Amniotic stem cell (primary cell): Measurements from ENCODE around the gene GRIK1.

Experiments
- DNase-seq: peaks from one replicate; lab custom pipeline; 2025; lab: John Stamatoyannopoulos, UW

Gene GRIK1

GRCh38 chr21:29642551-29643245, 297.1 kb downstream of the GRIK1 start:
- DNase-seq = no peak

GRCh38 chr21:29641635-29642550, 297.9 kb downstream of the GRIK1 start:
- DNase-seq = no peak

GRCh38 chr21:29641001-29641634, 298.7 kb downstream of the GRIK1 start:
- DNase-seq = no peak

GRCh38 chr21:29640080-29640508, 299.7 kb downstream of the GRIK1 start:
- DNase-seq = no peak

GRCh38 chr21:29639366-29640079, 300.3 kb downstream of the GRIK1 start:
- no peak for DNase-seq

- DNase-seq = no peak
Observed at GRCh38 chr21:29638761-29639327, 301.0 kb downstream of the GRIK1 start.

GRCh38 chr21:29638138-29638537, 301.7 kb downstream of the GRIK1 start:
- DNase-seq = no peak

- no peak for DNase-seq
Observed at GRCh38 chr21:29637553-29637952, 302.2 kb downstream of the GRIK1 start.

GRCh38 chr21:29637134-29637533, 302.7 kb downstream of the GRIK1 start:
- DNase-seq = no peak

- no peak for DNase-seq
Observed at GRCh38 chr21:29634418-29634817, 305.4 kb downstream of the GRIK1 start.

- no peak for DNase-seq
Observed at GRCh38 chr21:29633756-29634155, 306.0 kb downstream of the GRIK1 start.

GRCh38 chr21:29630441-29630840, 309.4 kb downstream of the GRIK1 start:
- no peak for DNase-seq

- no peak for DNase-seq
Observed at GRCh38 chr21:29627905-29628304, 311.9 kb downstream of the GRIK1 start.

GRCh38 chr21:29626801-29627470, 312.9 kb downstream of the GRIK1 start:
- DNase-seq = no peak

GRCh38 chr21:29625990-29626389, 313.8 kb downstream of the GRIK1 start:
- no peak for DNase-seq

- DNase-seq = no peak
Observed at GRCh38 chr21:29624776-29625175, 315.0 kb downstream of the GRIK1 start.

- no peak for DNase-seq
Observed at GRCh38 chr21:29621525-29621924, 318.3 kb downstream of the GRIK1 start.

GRCh38 chr21:29616209-29616751, 323.5 kb downstream of the GRIK1 start:
- no peak for DNase-seq

GRCh38 chr21:29613877-29614276, 325.9 kb downstream of the GRIK1 start:
- DNase-seq = no peak

- no peak for DNase-seq
Observed at GRCh38 chr21:29613021-29613420, 326.8 kb downstream of the GRIK1 start.
